Activated CD8-positive, alpha-beta memory T cell treated with anti-CD3 and anti-CD28 coated beads, Interleukin-2, amount 50 U/mL, for 24 hours (primary cell): ENCODE data around the gene PPP1R14B.
"Not testable (repeated sequence)": the region's sequence is repeated elsewhere in the genome, so short reads cannot be mapped to it uniquely, and the experiment has no call there.

ENCODE experiments used
- DNase-seq: peaks from one replicate; pipeline ENCODE4 v3.0.0-alpha.2; 2020; ENCODE audit errors: extremely low read depth

Gene PPP1R14B

GRCh38 chr11:64260147-64260708 lies 13.5 kb upstream of the PPP1R14B start:
- DNase-seq: no peak

GRCh38 chr11:64259533-64260067 lies 12.9 kb upstream of the PPP1R14B start:
- DNase-seq: no peak

- no peak for DNase-seq
These were observed 12.3 kb upstream of the PPP1R14B start for GRCh38 chr11:64258946-64259532.

- no peak for DNase-seq
These were observed 11.6 kb upstream of the PPP1R14B start for GRCh38 chr11:64258356-64258755.

GRCh38 chr11:64256300-64256699 lies 9.6 kb upstream of the PPP1R14B start:
- no peak for DNase-seq

- DNase-seq: no peak
These were observed 8.7 kb upstream of the PPP1R14B start for GRCh38 chr11:64255135-64256128.

GRCh38 chr11:64254326-64254725 lies 7.6 kb upstream of the PPP1R14B start:
- no peak for DNase-seq

- DNase-seq: no peak
These were observed 6.7 kb upstream of the PPP1R14B start for GRCh38 chr11:64253481-64253880.

- no peak for DNase-seq
These were observed 6.3 kb upstream of the PPP1R14B start for GRCh38 chr11:64253043-64253442.

- DNase-seq: no peak
These were observed 5.5 kb upstream of the PPP1R14B start for GRCh38 chr11:64252003-64252872.

GRCh38 chr11:64251753-64252002 lies 4.9 kb upstream of the PPP1R14B start:
- no peak for DNase-seq

- DNase-seq: no peak
These were observed 4.4 kb upstream of the PPP1R14B start, which contains the start of gene PLCB3 for GRCh38 chr11:64251016-64251752. PLCB3 (plus strand) TSS chr11:64251530; CDS start chr11:64251650, 120 bp downstream.

GRCh38 chr11:64250415-64251015 lies 3.8 kb upstream of the PPP1R14B start:
- DNase-seq: no peak

- no peak for DNase-seq
These were observed 3.0 kb upstream of the PPP1R14B start for GRCh38 chr11:64249563-64250414.

GRCh38 chr11:64249038-64249437 lies 2.3 kb upstream of the PPP1R14B start:
- DNase-seq: no peak

GRCh38 chr11:64248578-64248977 lies 1.8 kb upstream of the PPP1R14B start:
- no peak for DNase-seq

GRCh38 chr11:64247729-64248531 lies 1.2 kb upstream of the PPP1R14B start:
- DNase-seq: no peak

- not testable (repeated sequence) for DNase-seq
These were observed 197 bp downstream of the PPP1R14B start for GRCh38 chr11:64246621-64246870.
